ACC112 (cell line): ENCODE results near the gene CAPN8.

Experiments used
- H2AFZ ChIP-seq: fragments of 200-600 bp; sonication (generic); one replicate; pipeline ENCODE4 v1.6.0; 2017; ENCODE audit warnings: antibody characterized with exemption, low read length; ENCODE audit not compliant: unreplicated experiment
- H3K27ac ChIP-seq: fragments of 200-600 bp; sonication (generic); 2 replicates; pipeline ENCODE4 v1.5.1; 2014; ENCODE audit warnings: low read depth, mild to moderate bottlenecking, antibody characterized with exemption, low read length, moderate library complexity
- H3K27me3 ChIP-seq: fragments of 200-600 bp; sonication (generic); 2 replicates; pipeline ENCODE4 v1.6.1; 2014; ENCODE audit warnings: mild to moderate bottlenecking, antibody characterized with exemption, low read length, moderate library complexity, mixed read lengths; ENCODE audit not compliant: insufficient read depth
- H3K36me3 ChIP-seq: fragments of 200-600 bp; sonication (generic); 2 replicates; pipeline ENCODE4 v1.6.1; 2016; ENCODE audit warnings: mild to moderate bottlenecking, antibody characterized with exemption, low read length, moderate library complexity, mixed read lengths; ENCODE audit not compliant: insufficient read depth
- H3K4me1 ChIP-seq: fragments of 200-600 bp; sonication (generic); one replicate; pipeline ENCODE4 v1.6.1; 2016; ENCODE audit warnings: low read length, mixed read lengths; ENCODE audit not compliant: insufficient read depth, unreplicated experiment, control insufficient read depth
- H3K4me3 ChIP-seq: fragments of 200-600 bp; sonication (generic); 2 replicates; pipeline ENCODE4 v1.5.1; 2014; ENCODE audit warnings: mild to moderate bottlenecking, low read depth, low read length
- H3K79me2 ChIP-seq: fragments of 200-600 bp; sonication (generic); one replicate; pipeline ENCODE4 v1.6.0; 2016; ENCODE audit warnings: low read length; ENCODE audit not compliant: control insufficient read depth, unreplicated experiment, insufficient read depth

CAPN8 gene

GRCh38 chr1:223665592-223666312, at the start of gene CAPN8:
Gene CAPN8 (minus strand): TSS chr1:223665701. CDS start chr1:223665646, 55 bp downstream.
- Histone ChIP-seq H3K27me3 (peaks cover 19% of the 10 kb centered on the region), H3K4me3 (no peak within 1 kb of the TSS), H3K4me1 (no peaks in the 10 kb centered on the region), H3K27ac (no peak within 1 kb of the TSS), H3K36me3 (no peaks in the 10 kb centered on the region), H3K79me2 (no peaks in the 10 kb centered on the region), H2AFZ (no peak within 1 kb of the TSS)

- peak overlapping the region; percentile 91 for H3K27ac ChIP-seq
- no peak overlapping the region for H2AFZ ChIP-seq
- H3K4me3 ChIP-seq, result peak overlapping the region; percentile 97
- peaks cover 74% of the 10 kb centered on the region for H3K4me1 ChIP-seq
- H3K79me2 ChIP-seq, result peaks cover 82% of the 10 kb centered on the region
- H3K27me3 ChIP-seq, result no peaks in the 10 kb centered on the region
- peaks cover 19% of the 10 kb centered on the region; the same call in 1 of the 2 replicates for H3K36me3 ChIP-seq
Measured at GRCh38 chr1:223714849-223715603, 49.5 kb upstream of the CAPN8 start.

- Histone ChIP-seq H3K79me2 (peaks cover 75% of the 10 kb centered on the region), H3K27me3 (no peaks in the 10 kb centered on the region), H3K4me3 (peak overlapping the region; percentile 97), H3K4me1 (peaks cover 68% of the 10 kb centered on the region), H3K36me3 (peaks cover 13% of the 10 kb centered on the region; the same call in 1 of the 2 replicates), H3K27ac (peak overlapping the region; percentile 91), H2AFZ (no peak overlapping the region)
Measured at GRCh38 chr1:223714421-223714724, 48.9 kb upstream of the CAPN8 start.

- Histone ChIP-seq H3K27ac (peak overlapping the region; percentile 91), H3K79me2 (peaks cover 71% of the 10 kb centered on the region), H3K4me1 (peaks cover 67% of the 10 kb centered on the region), H3K27me3 (no peaks in the 10 kb centered on the region), H2AFZ (no peak overlapping the region), H3K36me3 (peaks cover 12% of the 10 kb centered on the region; the same call in 1 of the 2 replicates), H3K4me3 (peak overlapping the region; percentile 97)
Measured at GRCh38 chr1:223713546-223714420, 48.3 kb upstream of the CAPN8 start.

GRCh38 chr1:223712850-223713474, 47.5 kb upstream of the CAPN8 start:
- Histone ChIP-seq H3K4me1 (peaks cover 67% of the 10 kb centered on the region), H3K4me3 (peak overlapping the region; percentile 97), H2AFZ (no peak overlapping the region)

GRCh38 chr1:223712194-223712849, 46.8 kb upstream of the CAPN8 start, which contains the start of gene CAPN2:
Gene CAPN2 (plus strand): TSS chr1:223712539. CDS start chr1:223712641, 102 bp downstream.
- Histone ChIP-seq H3K27me3 (no peaks in the 10 kb centered on the region), H3K27ac (peak within 1 kb of the TSS; percentile 91), H2AFZ (peak within 1 kb of the TSS; percentile 48), H3K36me3 (0 out of 2 replicates have a peak, but pooled peaks cover 8% of the 10 kb centered on the region), H3K4me1 (peaks cover 67% of the 10 kb centered on the region), H3K4me3 (peak within 1 kb of the TSS; percentile 97), H3K79me2 (peaks cover 56% of the 10 kb centered on the region)

More at GRCh38 chr1:223712850-223713474, 47.5 kb upstream of the CAPN8 start:
- H3K27me3 ChIP-seq, result no peaks in the 10 kb centered on the region
- peaks cover 62% of the 10 kb centered on the region for H3K79me2 ChIP-seq
- H3K27ac ChIP-seq, result peak overlapping the region; percentile 91
- H3K36me3 ChIP-seq, result 0 out of 2 replicates have a peak, but pooled peaks cover 8% of the 10 kb centered on the region

- Histone ChIP-seq H3K79me2 (peaks cover 50% of the 10 kb centered on the region), H3K4me3 (peak overlapping the region; percentile 97), H3K27me3 (no peaks in the 10 kb centered on the region), H2AFZ (peak overlapping the region; percentile 48), H3K4me1 (peaks cover 62% of the 10 kb centered on the region), H3K27ac (peak overlapping the region; percentile 91), H3K36me3 (0 out of 2 replicates have a peak, but pooled peaks cover 8% of the 10 kb centered on the region)
Measured at GRCh38 chr1:223711747-223712193, 46.3 kb upstream of the CAPN8 start.

- H3K27ac ChIP-seq, result peak overlapping the region; percentile 8; the same call in 1 of the 2 replicates
- H3K4me3 ChIP-seq, result no peak overlapping the region
- peaks cover 62% of the 10 kb centered on the region for H3K4me1 ChIP-seq
- peaks cover 45% of the 10 kb centered on the region for H3K79me2 ChIP-seq
- no peak overlapping the region for H2AFZ ChIP-seq
- H3K27me3 ChIP-seq, result no peaks in the 10 kb centered on the region
- H3K36me3 ChIP-seq, result 0 out of 2 replicates have a peak, but pooled peaks cover 8% of the 10 kb centered on the region
Measured at GRCh38 chr1:223711173-223711572, 45.7 kb upstream of the CAPN8 start.

- H2AFZ ChIP-seq, result no peak overlapping the region
- no peak overlapping the region for H3K4me3 ChIP-seq
- peak overlapping the region; percentile 8; the same call in 1 of the 2 replicates for H3K27ac ChIP-seq
- peaks cover 62% of the 10 kb centered on the region for H3K4me1 ChIP-seq
- peaks cover 37% of the 10 kb centered on the region for H3K79me2 ChIP-seq
- H3K27me3 ChIP-seq, result no peaks in the 10 kb centered on the region
- H3K36me3 ChIP-seq, result 0 out of 2 replicates have a peak, but pooled peaks cover 3% of the 10 kb centered on the region
Measured at GRCh38 chr1:223710179-223711133, 45.0 kb upstream of the CAPN8 start.
